ENCODE data around the gene RRP36. TPM values are rescaled to one million over a fixed set of nuclear protein-coding genes. Genes with fewer than 3 reads are reported as not detected.

The RRP36 gene
- total and polyA plus RNA-seq, 9 of the 15 experiments (the other 6 are each of a cell fraction or from before 2014, with no cell fraction given): 27.6 to 150 (median 114) TPM

DNA sequence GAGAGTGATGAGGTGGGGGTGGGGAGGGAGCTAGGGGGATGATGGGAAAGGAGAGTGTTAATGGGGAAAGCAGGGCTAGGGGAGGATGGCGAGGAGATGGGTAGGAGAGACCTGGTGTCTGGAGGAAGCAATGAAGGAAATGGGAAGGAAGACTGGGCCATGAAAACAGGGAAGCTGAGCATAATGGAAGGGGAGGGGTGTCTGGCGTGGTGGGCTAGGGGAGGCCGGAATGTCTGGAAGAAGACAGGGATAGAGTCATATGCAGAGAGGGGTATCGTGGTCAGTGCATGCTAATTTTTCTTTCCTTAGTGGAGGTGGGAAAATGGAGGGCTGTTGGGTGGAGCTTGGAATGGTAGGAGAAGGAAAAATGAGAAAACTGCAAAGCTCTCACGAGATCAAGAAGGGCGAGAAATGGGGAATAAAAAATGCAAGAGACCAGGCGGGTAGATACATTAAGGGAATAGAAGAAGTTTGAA lies 7.0 kb upstream of the RRP36 start (continued):
- TF ChIP-seq, protein P1, sequence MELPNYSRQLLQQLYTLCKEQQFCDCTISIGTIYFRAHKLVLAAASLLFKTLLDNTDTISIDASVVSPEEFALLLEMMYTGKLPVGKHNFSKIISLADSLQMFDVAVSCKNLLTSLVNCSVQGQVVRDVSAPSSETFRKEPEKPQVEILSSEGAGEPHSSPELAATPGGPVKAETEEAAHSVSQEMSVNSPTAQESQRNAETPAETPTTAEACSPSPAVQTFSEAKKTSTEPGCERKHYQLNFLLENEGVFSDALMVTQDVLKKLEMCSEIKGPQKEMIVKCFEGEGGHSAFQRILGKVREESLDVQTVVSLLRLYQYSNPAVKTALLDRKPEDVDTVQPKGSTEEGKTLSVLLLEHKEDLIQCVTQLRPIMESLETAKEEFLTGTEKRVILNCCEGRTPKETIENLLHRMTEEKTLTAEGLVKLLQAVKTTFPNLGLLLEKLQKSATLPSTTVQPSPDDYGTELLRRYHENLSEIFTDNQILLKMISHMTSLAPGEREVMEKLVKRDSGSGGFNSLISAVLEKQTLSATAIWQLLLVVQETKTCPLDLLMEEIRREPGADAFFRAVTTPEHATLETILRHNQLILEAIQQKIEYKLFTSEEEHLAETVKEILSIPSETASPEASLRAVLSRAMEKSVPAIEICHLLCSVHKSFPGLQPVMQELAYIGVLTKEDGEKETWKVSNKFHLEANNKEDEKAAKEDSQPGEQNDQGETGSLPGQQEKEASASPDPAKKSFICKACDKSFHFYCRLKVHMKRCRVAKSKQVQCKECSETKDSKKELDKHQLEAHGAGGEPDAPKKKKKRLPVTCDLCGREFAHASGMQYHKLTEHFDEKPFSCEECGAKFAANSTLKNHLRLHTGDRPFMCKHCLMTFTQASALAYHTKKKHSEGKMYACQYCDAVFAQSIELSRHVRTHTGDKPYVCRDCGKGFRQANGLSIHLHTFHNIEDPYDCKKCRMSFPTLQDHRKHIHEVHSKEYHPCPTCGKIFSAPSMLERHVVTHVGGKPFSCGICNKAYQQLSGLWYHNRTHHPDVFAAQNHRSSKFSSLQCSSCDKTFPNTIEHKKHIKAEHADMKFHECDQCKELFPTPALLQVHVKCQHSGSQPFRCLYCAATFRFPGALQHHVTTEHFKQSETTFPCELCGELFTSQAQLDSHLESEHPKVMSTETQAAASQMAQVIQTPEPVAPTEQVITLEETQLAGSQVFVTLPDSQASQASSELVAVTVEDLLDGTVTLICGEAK (IDR thresholded peaks at IDR 0.05): no peak
- TF ChIP-seq, protein P1 (CRISPR knock-in tag; IDR thresholded peaks at IDR 0.05): no peak
- TF ChIP-seq CBX3 (IDR thresholded peaks at IDR 0.05; ENCODE audit: borderline replicate concordance in 1 of 2, low read length in 2 of 2): no peak
- 0 out of 2 replicates have a peak, but pooled peaks have one; percentile 31 for TF ChIP-seq ZC3H8 (IDR thresholded peaks at IDR 0.05)
- no peak for TF ChIP-seq ZNF717 (CRISPR knock-in tag; IDR thresholded peaks at IDR 0.05)
- no peak for TF ChIP-seq HMGXB4 (CRISPR knock-in tag; IDR thresholded peaks at IDR 0.05)
- no peak for TF ChIP-seq TEAD4 (IDR thresholded peaks at IDR 0.05; ENCODE audit: low read length)
- no peak for TF ChIP-seq TEAD4 (CRISPR knock-in tag; IDR thresholded peaks at IDR 0.05; ENCODE audit: borderline replicate concordance)
- no peak for TF ChIP-seq HOMEZ (CRISPR knock-in tag; IDR thresholded peaks at IDR 0.05)
- TF ChIP-seq ZEB2 (IDR thresholded peaks at IDR 0.05): 0 out of 2 replicates have a peak, but pooled peaks have one; percentile 46
- TF ChIP-seq DLX4 (CRISPR knock-in tag; IDR thresholded peaks at IDR 0.05): no peak
- no peak for TF ChIP-seq PCBP2 (IDR thresholded peaks at IDR 0.05; ENCODE audit: low read depth, low read length, poor library complexity, severe bottlenecking)
- no peak for TF ChIP-seq MTA2 (IDR thresholded peaks at IDR 0.05; ENCODE audit: low read depth)
- no peak for TF ChIP-seq ZNF561 (CRISPR knock-in tag; conservative IDR thresholded peaks at IDR 0.05)
- TF ChIP-seq ZFX (CRISPR knock-in tag; IDR thresholded peaks at IDR 0.05): no peak
- no peak for TF ChIP-seq SMAD4 (CRISPR knock-in tag; conservative IDR thresholded peaks at IDR 0.05)
- no peak for TF ChIP-seq TAF7 (tag; IDR thresholded peaks at IDR 0.05)

All from K562 (cell line).